Hindlimb muscle (tissue), 1 donor: ENCODE data around the gene KSR1. TPM values are rescaled to one million over a fixed set of nuclear protein-coding genes. Genes with fewer than 3 reads are reported as not detected.

ENCODE experiments used
- DNase-seq: peaks from one replicate; pipeline ENCODE4 v3.0.0-alpha.2; 2013
- polyA plus RNA-seq: library from polyadenylated mRNA; unstranded; fragments of 120-200 nt; gene quantifications from one replicate; pipeline ENCODE4 v1.2.1, GENCODE V29; 2013; ENCODE audit not compliant: insufficient read length

KSR1 gene
- polyA plus RNA-seq, 1 donor: 131 TPM

- DNase-seq: no peak
These were observed 140.4 kb downstream of the KSR1 start for GRCh38 chr17:27596566-27597187.

- DNase-seq: no peak
These were observed 140.9 kb downstream of the KSR1 start for GRCh38 chr17:27597188-27597580.

DNA sequence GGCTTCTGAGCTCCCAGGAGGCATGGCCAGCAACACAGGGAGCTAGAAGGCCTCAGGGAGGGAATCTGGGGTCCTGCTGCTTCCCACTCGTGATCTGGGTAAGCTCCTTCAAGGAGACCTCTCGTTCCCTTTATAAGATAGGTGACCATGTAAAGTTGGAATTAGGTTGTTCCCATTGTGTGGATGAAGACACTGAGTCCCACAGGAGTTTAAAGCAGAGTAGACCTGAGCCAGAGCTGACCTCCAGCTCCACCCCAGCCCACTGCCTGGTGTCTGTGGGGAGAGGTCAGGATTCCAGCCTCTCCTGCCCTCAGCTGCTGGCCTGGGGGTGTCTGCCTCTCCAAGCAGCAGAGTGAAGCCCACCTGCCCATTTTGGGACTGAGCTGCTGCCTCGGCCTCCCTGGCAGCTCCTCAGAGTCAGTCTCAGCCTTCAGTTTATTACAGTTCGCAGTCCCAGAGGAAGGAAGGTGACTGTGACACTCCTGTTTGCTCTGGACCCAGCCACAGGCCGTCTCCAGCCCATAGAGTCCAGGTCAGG, 141.6 kb downstream of the KSR1 start:
- DNase-seq: no peak

GRCh38 chr17:27598337-27599050, 142.2 kb downstream of the KSR1 start:
- no peak for DNase-seq

- DNase-seq: no peak
These were observed 144.2 kb downstream of the KSR1 start for GRCh38 chr17:27600471-27600870.

DNA sequence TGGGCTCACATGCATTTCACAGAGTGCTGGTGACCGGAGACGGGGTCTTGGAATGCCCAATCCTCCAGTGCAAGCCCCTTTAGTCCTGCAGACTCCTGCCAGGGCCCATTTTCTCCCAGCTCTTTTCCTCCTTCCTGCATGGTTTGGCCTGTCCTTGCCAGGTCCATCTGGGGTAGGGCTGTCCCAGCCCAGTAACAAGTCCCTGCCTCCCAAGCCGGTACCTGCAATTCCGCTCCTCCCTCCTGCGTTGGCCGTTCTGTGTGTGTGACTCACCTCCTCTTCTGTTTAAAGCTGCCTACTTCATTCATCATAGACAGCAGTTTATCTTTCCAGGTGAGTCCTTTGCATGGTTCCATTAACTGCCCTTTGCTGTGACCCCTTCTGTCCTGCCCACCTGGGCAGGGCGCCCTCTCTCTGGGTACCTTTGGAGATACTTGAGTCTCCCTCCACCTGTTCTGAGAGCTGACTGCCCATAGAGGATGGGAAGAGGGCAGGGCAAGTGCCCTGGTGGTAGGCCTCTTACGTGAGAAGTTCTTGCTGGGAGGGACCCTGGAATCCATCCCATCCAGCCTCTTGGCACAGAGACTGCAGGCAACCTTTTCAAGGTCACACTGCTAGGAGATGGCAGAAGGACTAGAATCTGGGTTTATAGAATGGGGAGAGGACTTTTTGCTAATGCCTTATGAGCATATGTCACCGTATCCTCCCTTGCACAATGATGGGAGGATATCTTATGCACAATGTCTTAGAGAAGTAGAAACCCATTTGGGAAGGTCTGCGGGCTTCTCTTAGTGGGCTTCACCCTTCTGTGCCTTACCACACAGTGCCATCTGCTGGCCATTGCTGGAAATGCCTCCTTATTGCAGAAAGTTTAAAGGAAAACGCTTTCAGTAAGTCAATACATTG, 145.1 kb downstream of the KSR1 start:
- peak; percentile 84 for DNase-seq

GRCh38 chr17:27601975-27602302, 145.7 kb downstream of the KSR1 start:
- no peak for DNase-seq

DNA sequence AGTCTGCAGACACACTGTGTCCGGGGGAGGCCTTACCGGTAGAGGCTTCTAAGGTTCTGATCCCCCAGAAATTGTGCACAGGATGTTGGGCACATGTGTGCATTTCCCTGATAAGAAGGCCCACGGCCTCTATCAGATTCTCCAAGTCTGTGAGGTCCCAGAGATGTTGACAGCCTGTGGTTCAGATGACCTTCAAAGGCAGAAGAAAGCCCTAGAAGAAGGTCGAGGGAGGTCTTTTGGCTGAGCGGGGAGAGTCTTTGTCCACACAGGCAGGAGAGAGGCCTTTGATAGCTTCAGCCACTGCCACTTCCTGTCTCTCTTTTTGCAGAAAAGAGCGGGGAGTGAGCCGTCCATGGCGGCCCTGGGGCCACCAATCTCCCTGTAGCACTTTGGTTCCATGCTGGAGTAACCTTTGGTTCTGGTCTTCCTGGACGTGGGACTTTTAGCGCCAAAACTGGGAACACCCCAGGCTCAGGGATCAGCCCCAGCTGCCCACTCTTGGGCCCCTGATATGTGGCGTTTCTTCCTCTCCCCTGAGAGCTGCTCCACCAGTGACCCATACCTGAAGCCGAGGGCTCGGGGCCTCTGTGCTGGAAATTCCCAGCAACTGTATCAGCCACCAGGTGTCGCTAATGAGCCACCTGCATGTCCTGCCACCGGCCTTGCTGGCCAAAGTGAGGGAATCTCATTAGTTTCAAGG, 146.6 kb downstream of the KSR1 start:
- DNase-seq: peak; percentile 78

- no peak for DNase-seq
These were observed 147.1 kb downstream of the KSR1 start for GRCh38 chr17:27603421-27603770.

GRCh38 chr17:27603880-27604794, 147.9 kb downstream of the KSR1 start:
- DNase-seq: no peak

DNA sequence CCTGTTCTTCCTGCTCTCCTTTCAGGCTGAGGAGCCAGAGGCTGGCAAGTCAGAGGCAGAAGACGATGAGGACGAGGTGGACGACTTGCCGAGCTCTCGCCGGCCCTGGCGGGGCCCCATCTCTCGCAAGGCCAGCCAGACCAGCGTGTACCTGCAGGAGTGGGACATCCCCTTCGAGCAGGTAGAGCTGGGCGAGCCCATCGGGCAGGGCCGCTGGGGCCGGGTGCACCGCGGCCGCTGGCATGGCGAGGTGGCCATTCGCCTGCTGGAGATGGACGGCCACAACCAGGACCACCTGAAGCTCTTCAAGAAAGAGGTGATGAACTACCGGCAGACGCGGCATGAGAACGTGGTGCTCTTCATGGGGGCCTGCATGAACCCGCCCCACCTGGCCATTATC, 149.2 kb downstream of the KSR1 start:
- DNase-seq: no peak

GRCh38 chr17:27607521-27608091, 151.4 kb downstream of the KSR1 start:
- no peak for DNase-seq

- DNase-seq: no peak
These were observed 152.3 kb downstream of the KSR1 start for GRCh38 chr17:27608328-27609230.

DNA sequence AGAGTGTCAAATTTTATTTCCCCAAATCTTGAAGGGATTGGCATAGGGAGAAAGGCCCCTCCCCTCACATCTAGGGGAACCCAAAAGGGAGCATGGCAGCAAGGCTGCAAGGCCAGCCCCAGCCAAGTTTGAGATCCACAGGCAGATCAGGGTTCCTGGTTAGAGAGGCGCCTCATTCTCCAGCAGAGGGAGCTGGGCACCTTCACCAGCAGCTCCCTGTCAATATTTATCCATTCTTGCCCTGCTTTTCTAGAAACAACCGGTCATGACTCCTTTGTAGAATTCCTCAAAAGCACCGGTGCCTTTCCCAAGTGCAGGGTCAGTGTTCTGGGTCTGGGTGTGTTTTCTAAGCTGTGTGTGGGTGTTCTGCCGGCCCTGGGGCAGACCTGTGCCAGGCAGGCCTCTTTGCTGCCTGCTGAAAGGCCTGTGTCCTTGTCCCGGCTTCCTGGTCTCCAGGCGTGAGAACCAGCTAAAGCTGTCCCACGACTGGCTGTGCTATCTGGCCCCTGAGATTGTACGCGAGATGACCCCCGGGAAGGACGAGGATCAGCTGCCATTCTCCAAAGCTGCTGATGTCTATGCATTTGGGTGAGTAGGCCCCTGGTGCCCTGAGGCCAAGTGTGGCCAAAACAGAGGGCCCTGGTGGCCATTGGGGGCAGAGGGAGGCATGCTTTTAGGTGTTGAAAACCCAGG, 153.5 kb downstream of the KSR1 start:
- no peak for DNase-seq

GRCh38 chr17:27610304-27610677, 154.0 kb downstream of the KSR1 start:
- DNase-seq: no peak

- DNase-seq: no peak
These were observed 156.0 kb downstream of the KSR1 start for GRCh38 chr17:27612160-27612770.

DNA sequence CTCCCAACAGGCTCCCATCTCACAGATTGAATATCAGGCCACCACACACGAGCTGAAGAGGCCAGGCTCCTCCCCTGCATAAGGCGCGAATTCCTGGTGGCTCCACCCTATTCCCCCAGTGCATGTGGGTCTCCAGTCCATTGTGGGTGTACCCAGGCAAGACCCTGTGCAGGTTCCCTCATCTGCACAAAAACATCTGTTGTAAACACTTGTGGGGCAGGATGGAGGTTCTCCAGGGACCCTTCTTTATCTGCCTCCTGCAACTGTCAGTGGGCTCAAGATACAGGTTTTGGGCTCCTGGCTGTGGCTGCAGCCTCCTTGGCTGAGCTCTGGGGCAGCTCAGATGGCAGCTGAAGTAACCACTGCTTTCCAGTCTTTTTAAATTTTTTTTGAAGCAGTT, 157.2 kb downstream of the KSR1 start:
- no peak for DNase-seq

- no peak for DNase-seq
These were observed 158.9 kb downstream of the KSR1 start for GRCh38 chr17:27615121-27615520.

- no peak for DNase-seq
These were observed 160.2 kb downstream of the KSR1 start for GRCh38 chr17:27616414-27616813.
